Tibial artery (tissue), 4 donors: ENCODE results near the gene LY9.

Experiments
- DNase-seq, 2 donors: peaks; one replicate each; pipeline ENCODE4 v3.0.0-alpha.2; 2019
- H3K27ac ChIP-seq, 2 donors: fragments of 200-600 bp; sonication (generic) in 1 of 2; 1 replicate in 1 of 2; 2 replicates in 1 of 2; pipeline ENCODE4 v1.5.1; 2018 to 2019; ENCODE audit warnings: mild to moderate bottlenecking in 1 of 2
- H3K27me3 ChIP-seq, 2 donors: fragments of 200-600 bp; sonication (generic) in 1 of 2; one replicate each; pipeline versions ENCODE4 v1.5.1 to v1.6.0; 2016 to 2019
- H3K36me3 ChIP-seq, 3 donors: fragments of 200-600 bp; sonication (generic) in 2 of 3; one replicate each; pipeline ENCODE4 v1.5.1; 2016 to 2019; ENCODE audit warnings: mild to moderate bottlenecking in 2 of 3
- H3K4me1 ChIP-seq, 4 donors: fragments of 200-600 bp; sonication (generic) in 2 of 4; 1 replicate in 3 of 4; 2 replicates in 1 of 4; pipeline ENCODE4 v1.5.1; 2016 to 2019
- H3K4me3 ChIP-seq, 2 donors: fragments of 200-600 bp; sonication (generic) in 1 of 2; 1 replicate in 1 of 2; 2 replicates in 1 of 2; pipeline ENCODE4 v1.5.1; 2018 to 2019; ENCODE audit warnings: mild to moderate bottlenecking in 2 of 2
- H3K9me3 ChIP-seq, 3 donors: fragments of 200-600 bp; sonication (generic) in 1 of 3; one replicate each; pipeline ENCODE4 v1.5.1; 2016 to 2019
- CTCF ChIP-seq, 2 experiments: fragments of 200-600 bp in 1 of 2; fragments of 450-650 bp in 1 of 2; IDR thresholded peaks; one replicate each; pipeline ENCODE4 v1.5.1; 2017 to 2019; ENCODE audit warnings: antibody characterized with exemption in 2 of 2, mild to moderate bottlenecking in 1 of 2, moderate library complexity in 1 of 2
- intact Hi-C: fragments of 100-400 bp; cut with DNase I; formaldehyde crosslinking; loops from one replicate; pipeline ENCODE4 v1.15.0; 2023; ENCODE audit warnings: low total_unique reads

Gene LY9

GRCh38 chr1:160853754-160854153 lies 57.8 kb downstream of the LY9 start:
- intact Hi-C loops, result no loop called here
- Histone ChIP-seq H3K36me3 (no peaks in the 10 kb centered on the region), H3K9me3 (no peaks in the 10 kb centered on the region)

GRCh38 chr1:160855181-160855981 lies 59.4 kb downstream of the LY9 start:
- intact Hi-C loops, result no loop called here
- H3K27me3 ChIP-seq, result no peaks in the 10 kb centered on the region

More at GRCh38 chr1:160853754-160854153, 57.8 kb downstream of the LY9 start:
- Histone ChIP-seq H3K4me1 (no peaks in the 10 kb centered on the region), H3K27me3 (no peaks in the 10 kb centered on the region), H3K27ac (no peak overlapping the region), H3K4me3 (no peak overlapping the region)
- TF ChIP-seq CTCF (IDR thresholded peaks at IDR 0.05), result no peak
- no peak for DNase-seq

GRCh38 chr1:160858097-160858496 lies 62.1 kb downstream of the LY9 start:
- no peak overlapping the region for H3K27ac ChIP-seq
- no peaks in the 10 kb centered on the region for H3K36me3 ChIP-seq
- peak in 1 of 2 donors; percentile 41 for DNase-seq
- H3K4me1 ChIP-seq, result no peaks in the 10 kb centered on the region
- no peak overlapping the region for H3K4me3 ChIP-seq
- intact Hi-C loops, result no loop called here
- no peaks in the 10 kb centered on the region for H3K9me3 ChIP-seq
- TF ChIP-seq CTCF (IDR thresholded peaks at IDR 0.05), result no peak
- H3K27me3 ChIP-seq, result no peaks in the 10 kb centered on the region

More at GRCh38 chr1:160855181-160855981, 59.4 kb downstream of the LY9 start:
- TF ChIP-seq CTCF (IDR thresholded peaks at IDR 0.05), result no peak
- Histone ChIP-seq H3K9me3 (no peaks in the 10 kb centered on the region), H3K4me1 (no peaks in the 10 kb centered on the region), H3K27ac (no peak overlapping the region), H3K4me3 (no peak overlapping the region), H3K36me3 (no peaks in the 10 kb centered on the region)
- no peak for DNase-seq

GRCh38 chr1:160858507-160858906 lies 62.5 kb downstream of the LY9 start:
- Histone ChIP-seq H3K27ac (no peak overlapping the region), H3K27me3 (no peaks in the 10 kb centered on the region), H3K9me3 (no peaks in the 10 kb centered on the region), H3K4me1 (no peaks in the 10 kb centered on the region), H3K36me3 (no peaks in the 10 kb centered on the region), H3K4me3 (no peak overlapping the region)
- no peak for DNase-seq
- intact Hi-C loops, result no loop called here
- no peak for TF ChIP-seq CTCF (IDR thresholded peaks at IDR 0.05)

GRCh38 chr1:160859166-160859565 lies 63.2 kb downstream of the LY9 start:
- H3K27me3 ChIP-seq, result no peaks in the 10 kb centered on the region
- intact Hi-C loops, result no loop called here
- H3K9me3 ChIP-seq, result no peaks in the 10 kb centered on the region
- DNase-seq, result no peak
- no peak for TF ChIP-seq CTCF (IDR thresholded peaks at IDR 0.05)
- no peak overlapping the region for H3K27ac ChIP-seq
- H3K4me3 ChIP-seq, result no peak overlapping the region
- no peaks in the 10 kb centered on the region for H3K36me3 ChIP-seq
- H3K4me1 ChIP-seq, result no peaks in the 10 kb centered on the region
